Neural progenitor cell (in vitro differentiated cells): ENCODE results near the gene RAB3GAP2.

Source experiments
- EZH2 ChIP-seq: fragments of 200-600 bp; sonication (generic); IDR thresholded peaks from 2 replicates; pipeline ENCODE4 v1.6.1; 2017; ENCODE audit warnings: antibody characterized with exemption, mild to moderate bottlenecking, moderate library complexity
- TF ChIP-seq, protein P1 (sequence below): fragments of 200-600 bp; sonication (generic); IDR thresholded peaks from 2 replicates; pipeline ENCODE4 v1.5.1; 2017; ENCODE audit warnings: antibody characterized with exemption, mild to moderate bottlenecking

GRCh38 chr1:220149742-220150141, 122.5 kb downstream of the RAB3GAP2 start:
- TF ChIP-seq, protein P1, sequence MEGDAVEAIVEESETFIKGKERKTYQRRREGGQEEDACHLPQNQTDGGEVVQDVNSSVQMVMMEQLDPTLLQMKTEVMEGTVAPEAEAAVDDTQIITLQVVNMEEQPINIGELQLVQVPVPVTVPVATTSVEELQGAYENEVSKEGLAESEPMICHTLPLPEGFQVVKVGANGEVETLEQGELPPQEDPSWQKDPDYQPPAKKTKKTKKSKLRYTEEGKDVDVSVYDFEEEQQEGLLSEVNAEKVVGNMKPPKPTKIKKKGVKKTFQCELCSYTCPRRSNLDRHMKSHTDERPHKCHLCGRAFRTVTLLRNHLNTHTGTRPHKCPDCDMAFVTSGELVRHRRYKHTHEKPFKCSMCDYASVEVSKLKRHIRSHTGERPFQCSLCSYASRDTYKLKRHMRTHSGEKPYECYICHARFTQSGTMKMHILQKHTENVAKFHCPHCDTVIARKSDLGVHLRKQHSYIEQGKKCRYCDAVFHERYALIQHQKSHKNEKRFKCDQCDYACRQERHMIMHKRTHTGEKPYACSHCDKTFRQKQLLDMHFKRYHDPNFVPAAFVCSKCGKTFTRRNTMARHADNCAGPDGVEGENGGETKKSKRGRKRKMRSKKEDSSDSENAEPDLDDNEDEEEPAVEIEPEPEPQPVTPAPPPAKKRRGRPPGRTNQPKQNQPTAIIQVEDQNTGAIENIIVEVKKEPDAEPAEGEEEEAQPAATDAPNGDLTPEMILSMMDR: no peak
- TF ChIP-seq EZH2: no peak
